PC-3 (cell line): Measurements from ENCODE around the gene KLK10. TPM values are rescaled to one million over a fixed set of nuclear protein-coding genes. Genes with fewer than 3 reads are reported as not detected.
A peak's percentile ranks its signal among the peaks of the same experiment; 100 is the strongest.

ENCODE experiments used
- ATAC-seq: fragments of 200-7000 bp; cut with Tn5 transposase; 2 replicates; pipeline ENCODE4 v1.9.1; 2020; ENCODE audit warnings: mild to moderate bottlenecking, moderate library complexity
- BruUV-seq: library from RNA; stranded (reverse); fragments of 400-500 nt; replicated peaks from 2 replicates; lab custom pipeline; 2021; lab: Mats Ljungman, UMichigan
- CTCF ChIA-PET: fragments of 300-600 bp; sonication (Branson Sonifier 250); formaldehyde crosslinking; loops from one replicate; lab custom pipeline; 2022; ENCODE audit warnings: antibody characterized with exemption; lab: Charles Lee
- POLR2A ChIA-PET: fragments of 300-600 bp; sonication (Branson Sonifier 250); formaldehyde crosslinking; loops from one replicate; lab custom pipeline; 2022; ENCODE audit warnings: antibody characterized with exemption; ENCODE audit not compliant: unreplicated experiment; lab: Charles Lee
- DNase-seq: peaks from one replicate; pipeline ENCODE4 v3.0.0-alpha.2; 2015
- H2AFZ ChIP-seq: fragments of 300-600 bp; sonication (generic); 2 replicates; pipeline ENCODE4 v1.6.0; 2016; ENCODE audit warnings: antibody characterized with exemption, low read length
- H3F3A ChIP-seq: fragments of 300-600 bp; sonication (generic); one replicate; pipeline ENCODE4 v1.6.0; 2017; ENCODE audit warnings: antibody characterized with exemption, low read length, control low read depth, mild to moderate bottlenecking; ENCODE audit not compliant: unreplicated experiment
- H3K27ac ChIP-seq: fragments of 300-600 bp; sonication (generic); 2 replicates; pipeline ENCODE4 v1.5.1; 2016; ENCODE audit warnings: mild to moderate bottlenecking, low read length
- H3K27me3 ChIP-seq: fragments of 300-600 bp; sonication (generic); 2 replicates; pipeline ENCODE4 v1.6.1; 2016; ENCODE audit warnings: low read length, mixed read lengths
- H3K36me3 ChIP-seq: fragments of 300-600 bp; sonication (generic); 2 replicates; pipeline ENCODE4 v1.6.1; 2016; ENCODE audit warnings: low read depth, mixed run types, low read length, mixed read lengths
- H3K4me1 ChIP-seq: fragments of 300-600 bp; sonication (generic); 2 replicates; pipeline ENCODE4 v1.5.1; 2016; ENCODE audit warnings: low read length; ENCODE audit not compliant: insufficient read depth
- H3K4me2 ChIP-seq: fragments of 300-600 bp; sonication (generic); 2 replicates; pipeline ENCODE4 v1.6.0; 2016; ENCODE audit warnings: low read length
- H3K4me3 ChIP-seq: fragments of 300-600 bp; sonication (generic); 2 replicates; pipeline ENCODE4 v1.5.1; 2016; ENCODE audit warnings: mild to moderate bottlenecking, low read length, mixed read lengths
- H3K79me2 ChIP-seq: fragments of 300-600 bp; sonication (generic); 2 replicates; pipeline ENCODE4 v1.6.1; 2017; ENCODE audit warnings: low read length, mixed read lengths
- H3K9ac ChIP-seq: fragments of 300-600 bp; sonication (generic); 2 replicates; pipeline ENCODE4 v1.6.0; 2016; ENCODE audit warnings: mild to moderate bottlenecking, low read length
- H3K9me2 ChIP-seq: fragments of 300-600 bp; sonication (generic); replicated peaks from 2 replicates; pipeline ENCODE4 v1.6.1; 2016; ENCODE audit warnings: mixed run types, low read length, mixed read lengths
- H3K9me3 ChIP-seq: fragments of 300-600 bp; sonication (generic); 2 replicates; pipeline ENCODE4 v1.6.1; 2016; ENCODE audit warnings: low read length, mixed read lengths
- H4K20me1 ChIP-seq: fragments of 300-600 bp; sonication (generic); 2 replicates; pipeline ENCODE4 v1.6.1; 2016; ENCODE audit warnings: low read length, mixed read lengths
- EZH2 ChIP-seq: fragments of 300-600 bp; sonication (generic); IDR thresholded peaks from one replicate; pipeline ENCODE4 v1.6.1; 2017; ENCODE audit warnings: antibody characterized with exemption, mild to moderate bottlenecking, low read length; ENCODE audit not compliant: unreplicated experiment
- EZH2phosphoT487 ChIP-seq: fragments of 300-600 bp; sonication (generic); IDR thresholded peaks from 2 replicates; pipeline ENCODE4 v1.6.1; 2018; ENCODE audit warnings: mild to moderate bottlenecking, antibody characterized with exemption, low read length, borderline replicate concordance
- intact Hi-C: fragments of 100-400 bp; cut with micrococcal nuclease; formaldehyde crosslinking; loops from 2 replicates; pipeline ENCODE4 v1.9.0; 2023
- total RNA-seq: library from RNA; depleted of rRNA; stranded (reverse); fragments of >200 nt; gene quantifications from 2 replicates; pipeline ENCODE4 v1.2.3, GENCODE V29; 2014
- TF ChIP-seq, protein P1 (sequence below): fragments of 300-600 bp; sonication (generic); conservative IDR thresholded peaks from 2 replicates; pipeline ENCODE4 v1.5.1; 2017; ENCODE audit warnings: antibody characterized with exemption, low read depth, mild to moderate bottlenecking, low read length

Gene KLK10
- total RNA-seq, 1 experiment from 2014 or later = 1.2 TPM

DNA sequence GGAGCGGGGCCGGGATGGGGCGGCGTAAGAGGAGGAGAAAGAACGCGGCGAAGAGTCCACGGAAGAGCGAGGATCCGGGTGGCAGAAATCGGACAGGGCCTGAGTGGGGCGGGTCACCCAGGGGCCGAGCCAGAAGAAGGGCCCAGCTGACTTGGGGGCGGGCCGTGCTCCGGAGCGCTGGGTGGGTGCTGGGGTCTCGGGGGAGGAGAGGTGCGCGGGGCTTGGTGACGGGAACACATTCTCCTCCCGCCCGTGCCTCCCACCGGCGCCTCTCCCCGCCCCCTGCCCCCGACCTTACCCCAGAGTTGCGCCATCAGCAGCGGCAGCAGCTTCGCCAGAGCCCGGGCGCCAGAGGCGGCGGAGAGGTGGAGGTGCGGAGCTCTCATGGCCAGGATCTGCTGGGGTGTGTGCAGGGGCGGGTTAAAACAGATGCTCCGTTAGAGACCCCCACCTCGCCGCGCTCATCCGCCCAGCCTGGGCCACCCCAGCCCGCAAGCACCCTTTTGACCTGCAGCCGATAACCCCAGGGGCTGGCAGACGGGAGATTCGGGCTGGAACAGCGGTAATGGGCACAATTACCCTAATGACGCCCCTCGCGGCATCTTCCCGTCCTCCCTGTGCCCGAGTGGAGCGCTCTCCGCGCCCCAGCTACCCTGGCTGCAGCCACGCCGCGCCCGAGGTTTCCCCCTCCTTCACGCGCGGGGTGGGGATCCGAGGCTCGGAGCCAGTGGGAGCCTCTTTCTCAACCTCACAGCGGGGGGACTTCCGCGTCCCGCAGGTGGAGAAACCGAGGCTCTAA is 565 bp downstream of the KLK10 start:
- no peaks in the 10 kb centered on the region for H3K9me3 ChIP-seq
- no peak for ATAC-seq
- no peak overlapping the region for H3K4me3 ChIP-seq
- no peaks in the 10 kb centered on the region for H3F3A ChIP-seq
- intact Hi-C loops = loop anchor here (5.0 kb wide), 1 partner anchor 217 kb away; no protein-coding TSS in a partner anchor
- peaks cover 16% of the 10 kb centered on the region for H3K4me1 ChIP-seq
- H3K79me2 ChIP-seq = no peaks in the 10 kb centered on the region
- no peak overlapping the region for H3K27ac ChIP-seq
- H3K36me3 ChIP-seq = no peaks in the 10 kb centered on the region
- BruUV-seq = no TSS peak
- ChIA-PET CTCF (interaction anchor here (3.5 kb wide), 1 partner anchor 75 kb away, joined by 79 read pairs; no protein-coding TSS in a partner anchor), POLR2A (no interaction called here)
- no peaks in the 10 kb centered on the region for H4K20me1 ChIP-seq
- H2AFZ ChIP-seq = no peak overlapping the region
- H3K9ac ChIP-seq = no peak overlapping the region
- no peaks in the 10 kb centered on the region for H3K27me3 ChIP-seq
- DNase-seq = no peak
- no peaks in the 10 kb centered on the region for H3K9me2 ChIP-seq
- TF ChIP-seq EZH2 (no peak), EZH2phosphoT487 (no peak)
- TF ChIP-seq, protein P1, sequence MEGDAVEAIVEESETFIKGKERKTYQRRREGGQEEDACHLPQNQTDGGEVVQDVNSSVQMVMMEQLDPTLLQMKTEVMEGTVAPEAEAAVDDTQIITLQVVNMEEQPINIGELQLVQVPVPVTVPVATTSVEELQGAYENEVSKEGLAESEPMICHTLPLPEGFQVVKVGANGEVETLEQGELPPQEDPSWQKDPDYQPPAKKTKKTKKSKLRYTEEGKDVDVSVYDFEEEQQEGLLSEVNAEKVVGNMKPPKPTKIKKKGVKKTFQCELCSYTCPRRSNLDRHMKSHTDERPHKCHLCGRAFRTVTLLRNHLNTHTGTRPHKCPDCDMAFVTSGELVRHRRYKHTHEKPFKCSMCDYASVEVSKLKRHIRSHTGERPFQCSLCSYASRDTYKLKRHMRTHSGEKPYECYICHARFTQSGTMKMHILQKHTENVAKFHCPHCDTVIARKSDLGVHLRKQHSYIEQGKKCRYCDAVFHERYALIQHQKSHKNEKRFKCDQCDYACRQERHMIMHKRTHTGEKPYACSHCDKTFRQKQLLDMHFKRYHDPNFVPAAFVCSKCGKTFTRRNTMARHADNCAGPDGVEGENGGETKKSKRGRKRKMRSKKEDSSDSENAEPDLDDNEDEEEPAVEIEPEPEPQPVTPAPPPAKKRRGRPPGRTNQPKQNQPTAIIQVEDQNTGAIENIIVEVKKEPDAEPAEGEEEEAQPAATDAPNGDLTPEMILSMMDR = no peak
- no peak overlapping the region for H3K4me2 ChIP-seq

DNA sequence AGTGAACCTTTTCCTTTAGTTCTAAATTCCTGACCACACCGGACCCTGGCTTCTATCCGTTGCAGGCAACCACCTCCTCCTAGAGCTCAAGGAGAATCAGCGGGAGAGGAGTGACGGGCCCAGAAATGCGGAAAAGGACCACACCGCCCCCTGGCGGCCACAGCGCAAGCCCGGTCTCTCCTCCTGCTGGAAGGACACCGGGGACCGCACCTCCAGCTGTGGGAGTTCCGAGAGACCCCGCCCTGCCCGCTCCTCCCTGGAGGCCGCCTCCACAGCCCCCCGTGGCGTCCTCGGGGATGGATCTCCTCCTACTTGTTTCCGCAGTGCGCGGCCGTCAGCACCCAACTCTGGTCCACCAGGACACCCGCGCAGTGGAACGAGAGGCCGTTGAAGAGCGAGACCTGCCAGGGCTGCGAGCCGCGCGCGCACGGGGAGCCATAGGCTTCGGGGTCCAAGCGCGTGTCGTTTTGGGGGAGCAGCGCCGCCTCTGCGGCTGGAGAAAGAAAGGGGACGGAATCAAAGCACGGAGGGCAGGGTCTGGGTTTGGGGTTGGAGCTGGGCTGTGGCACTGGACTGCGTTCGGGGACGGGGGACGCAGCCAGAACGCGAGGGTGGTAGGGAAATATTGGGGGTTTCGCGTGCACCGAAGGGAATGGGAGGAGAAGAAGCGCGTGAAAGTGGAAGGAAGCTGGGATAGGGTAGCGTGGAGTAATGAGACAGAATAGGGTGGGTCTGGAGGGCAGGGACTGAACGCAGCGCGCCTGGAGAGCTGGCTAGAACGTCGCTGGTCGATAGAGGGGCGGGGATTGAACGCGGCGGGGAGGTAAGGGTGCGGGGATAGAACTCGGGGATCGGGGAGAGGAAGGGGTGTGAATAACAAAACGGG is 2.5 kb downstream of the KLK10 start:
- no peaks in the 10 kb centered on the region for H3K36me3 ChIP-seq
- H3K79me2 ChIP-seq = no peaks in the 10 kb centered on the region
- peaks cover 24% of the 10 kb centered on the region for H3K4me1 ChIP-seq
- H4K20me1 ChIP-seq = no peaks in the 10 kb centered on the region
- ChIA-PET POLR2A (interaction anchor here (0.6 to 0.7 kb wide), 2 partner anchors 84 to 212 kb away, joined by 3 read pairs; no protein-coding TSS in a partner anchor), CTCF (interaction anchor here (0.6 to 1.8 kb wide), 15 partner anchors 38 to 479 kb away, joined by 3 to 18 read pairs (median 3); no protein-coding TSS in a partner anchor)
- H3F3A ChIP-seq = no peaks in the 10 kb centered on the region
- H3K4me3 ChIP-seq = peak overlapping the region; percentile 80
- TF ChIP-seq EZH2phosphoT487 (no peak), EZH2 (no peak)
- TF ChIP-seq, protein P1 = peak; percentile 98
- H3K9me3 ChIP-seq = 0 out of 2 replicates have a peak, but pooled peaks cover 4% of the 10 kb centered on the region
- intact Hi-C loops = loop anchor here (1.0 to 5.0 kb wide), 2 partner anchors 87 to 215 kb away; no protein-coding TSS in a partner anchor
- no peak overlapping the region for H3K27ac ChIP-seq
- H2AFZ ChIP-seq = peak overlapping the region; percentile 88
- TSS peak; percentile 27 for BruUV-seq
- peak; percentile 95 for DNase-seq
- H3K9me2 ChIP-seq = no peaks in the 10 kb centered on the region
- peak overlapping the region; percentile 100 for H3K4me2 ChIP-seq
- H3K27me3 ChIP-seq = no peaks in the 10 kb centered on the region
- ATAC-seq = peak; percentile 74
- H3K9ac ChIP-seq = peak overlapping the region; percentile 43
